CD4-positive, alpha-beta T cell treated with Interleukin-15 for 1 hour (primary cell): ENCODE results near the gene BTBD9.

Experiments
- DNase-seq: peaks from one replicate; pipeline ENCODE4 v3.0.0-alpha.2; 2020

BTBD9 gene

DNA sequence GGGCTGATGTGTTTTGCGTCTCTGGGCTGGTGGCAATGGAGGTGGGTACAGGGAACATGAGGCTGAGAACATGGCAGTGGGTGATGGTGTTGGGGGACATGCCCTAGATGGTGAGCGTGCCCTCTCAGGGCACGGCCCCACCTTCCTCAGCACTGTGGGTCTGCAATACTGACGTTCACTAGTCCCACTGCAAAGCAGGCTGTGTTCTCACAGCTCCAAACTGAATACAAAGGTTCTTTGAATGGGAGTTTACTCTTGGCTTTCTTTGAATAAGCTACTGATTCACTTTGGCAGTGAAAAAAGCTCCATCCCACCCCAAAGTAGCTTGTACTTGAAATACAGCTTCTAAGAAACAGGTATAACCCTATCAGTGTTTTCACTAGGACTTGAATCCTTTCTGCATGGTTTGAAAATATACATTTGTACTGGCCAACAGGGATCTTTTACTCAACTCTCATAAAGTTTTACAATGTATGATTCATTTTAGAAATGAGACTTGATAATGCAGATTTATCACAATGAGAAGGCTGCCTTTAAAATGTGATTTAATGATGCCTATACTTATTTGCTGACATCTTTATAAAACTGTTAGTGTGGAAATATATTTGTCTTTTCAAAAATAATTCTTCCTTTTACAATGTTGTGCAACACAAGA, 419.5 kb downstream of the BTBD9 start:
- no peak for DNase-seq

DNA sequence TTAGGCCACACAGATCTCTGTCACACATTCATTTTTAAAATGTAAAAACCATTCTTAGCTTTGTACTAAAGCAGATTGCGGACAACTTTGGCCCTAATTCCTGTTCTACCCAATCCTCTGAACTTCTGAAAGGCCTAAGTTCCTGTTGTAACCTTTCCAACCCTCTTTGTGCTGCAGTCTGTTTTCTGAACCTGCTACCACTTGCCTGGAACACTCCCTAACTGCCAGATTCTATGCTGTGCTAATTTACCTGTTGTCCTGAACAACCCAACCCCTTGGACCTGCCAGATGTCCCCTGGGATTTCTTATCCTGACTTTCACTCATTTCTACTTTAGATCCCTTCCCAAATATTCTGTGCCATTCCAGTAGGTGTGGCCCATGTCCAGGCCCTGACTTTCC, 421.5 kb downstream of the BTBD9 start:
- DNase-seq, result no peak

GRCh38 chr6:38216451-38216850, 423.3 kb downstream of the BTBD9 start:
- DNase-seq, result no peak

DNA sequence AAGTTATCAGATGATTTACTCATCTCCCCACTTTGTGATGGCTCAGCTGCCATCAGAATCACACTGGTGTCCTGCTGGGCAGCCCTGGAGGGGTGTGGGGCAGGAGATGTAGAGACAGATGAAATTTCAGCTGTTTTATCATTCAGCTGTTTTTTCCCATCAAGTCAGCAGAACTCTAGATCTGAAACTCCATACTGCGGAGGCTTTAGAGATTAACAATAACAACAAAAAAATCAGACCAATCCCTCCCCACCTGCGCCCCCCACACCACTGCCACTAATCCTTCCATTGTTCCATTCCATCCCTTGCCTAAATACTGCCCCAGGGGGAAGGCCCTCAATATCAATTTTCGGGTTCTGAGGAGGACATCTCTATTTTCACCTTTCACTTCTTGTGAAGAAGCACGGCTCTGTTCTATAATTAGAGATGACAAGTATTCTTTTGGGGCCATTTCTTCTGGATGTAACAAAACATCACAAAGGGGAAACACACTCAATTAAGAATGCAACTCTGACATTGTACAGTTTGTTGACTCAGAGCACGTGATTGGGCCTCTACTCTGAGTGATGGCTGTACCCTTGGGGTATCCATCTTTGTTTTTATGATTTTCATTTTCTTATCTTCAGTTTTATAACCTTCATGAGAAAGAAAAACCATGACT, 423.9 kb downstream of the BTBD9 start:
- no peak for DNase-seq

DNA sequence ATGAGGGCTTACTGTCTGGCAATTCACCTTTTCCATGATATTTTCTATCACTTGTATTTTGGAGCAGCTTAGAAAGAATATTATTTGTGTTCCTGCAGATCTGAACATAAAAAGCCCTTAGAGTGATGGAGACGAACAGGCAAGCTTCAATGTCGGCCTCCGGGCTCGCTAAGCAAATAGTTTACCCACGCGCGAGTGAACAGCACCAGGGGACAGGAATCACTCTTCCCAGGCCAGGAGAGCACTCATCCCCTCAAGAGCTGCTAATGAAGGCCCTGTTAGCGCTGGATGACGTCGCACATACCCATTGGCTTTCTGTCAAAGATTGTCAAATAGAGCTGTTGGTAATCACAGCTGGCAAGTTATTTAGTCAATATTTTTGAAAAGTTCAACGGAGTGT, 424.5 kb downstream of the BTBD9 start:
- no peak for DNase-seq

- no peak for DNase-seq
Measured at GRCh38 chr6:38214159-38214558, 425.6 kb downstream of the BTBD9 start.

DNA sequence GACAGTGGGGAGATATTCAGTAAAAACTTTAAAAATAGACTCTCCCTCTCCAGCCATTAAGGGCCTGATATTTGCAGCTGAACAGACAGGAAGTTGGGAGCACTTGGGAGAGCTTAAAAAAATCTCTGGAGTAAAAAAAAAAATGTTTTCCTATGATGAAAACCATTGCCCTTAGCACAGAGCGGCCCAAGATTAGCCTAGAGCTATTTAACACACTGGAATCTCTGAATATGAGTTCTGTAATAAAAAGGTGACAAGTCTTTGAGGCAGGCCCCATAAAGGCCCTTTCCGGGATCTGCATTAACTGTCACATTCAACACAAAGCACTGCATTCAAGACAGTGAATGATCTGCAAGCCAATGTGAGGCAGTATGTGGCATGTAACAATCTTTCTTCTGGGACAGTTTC, 426.5 kb downstream of the BTBD9 start:
- no peak for DNase-seq

GRCh38 chr6:38212579-38212978, 427.1 kb downstream of the BTBD9 start:
- no peak for DNase-seq

DNA sequence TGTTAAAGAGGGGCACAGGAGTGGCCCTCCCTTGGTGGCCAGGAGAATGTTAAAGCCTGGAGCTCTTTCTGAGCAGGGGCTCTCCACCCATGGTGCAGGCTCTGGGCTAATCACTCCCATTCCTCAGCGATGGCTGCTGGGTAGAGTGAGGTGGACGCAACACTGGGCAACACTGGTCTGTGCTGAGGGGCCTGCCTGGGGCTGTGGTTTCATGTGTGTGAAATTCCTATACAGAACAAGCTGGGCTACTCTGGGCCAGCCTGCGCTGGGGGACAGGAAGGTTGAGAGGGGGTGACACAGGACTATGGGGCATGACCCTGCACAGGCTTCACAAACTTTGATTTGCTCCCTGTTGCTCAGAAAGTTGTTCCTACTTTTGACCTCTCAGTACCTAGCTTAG, 427.6 kb downstream of the BTBD9 start:
- DNase-seq, result no peak

GRCh38 chr6:38209371-38210260, 430.1 kb downstream of the BTBD9 start:
- no peak for DNase-seq

- no peak for DNase-seq
Measured at GRCh38 chr6:38208028-38208427, 431.7 kb downstream of the BTBD9 start.

- DNase-seq, result no peak
Measured at GRCh38 chr6:38207375-38207774, 432.4 kb downstream of the BTBD9 start.

DNA sequence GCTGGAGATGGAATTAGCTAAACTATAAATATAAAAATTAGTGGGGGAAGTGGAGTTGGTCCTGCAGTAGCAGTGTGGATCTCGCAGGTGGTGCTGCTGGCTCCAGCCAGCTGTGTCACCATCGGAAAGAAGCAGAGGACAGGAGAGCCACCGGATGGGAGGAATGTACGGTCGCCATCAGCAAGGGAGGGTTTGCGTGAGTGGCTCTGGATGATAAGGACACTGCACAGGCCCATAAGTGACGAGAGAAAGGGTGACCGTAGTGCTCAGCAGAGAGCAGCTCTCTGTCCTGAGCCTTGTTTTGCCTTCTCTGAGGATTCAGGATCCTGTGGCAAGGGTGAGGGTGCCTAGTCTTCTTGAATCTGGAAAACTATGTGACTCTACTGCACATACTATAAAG, 441.5 kb downstream of the BTBD9 start:
- no peak for DNase-seq

DNA sequence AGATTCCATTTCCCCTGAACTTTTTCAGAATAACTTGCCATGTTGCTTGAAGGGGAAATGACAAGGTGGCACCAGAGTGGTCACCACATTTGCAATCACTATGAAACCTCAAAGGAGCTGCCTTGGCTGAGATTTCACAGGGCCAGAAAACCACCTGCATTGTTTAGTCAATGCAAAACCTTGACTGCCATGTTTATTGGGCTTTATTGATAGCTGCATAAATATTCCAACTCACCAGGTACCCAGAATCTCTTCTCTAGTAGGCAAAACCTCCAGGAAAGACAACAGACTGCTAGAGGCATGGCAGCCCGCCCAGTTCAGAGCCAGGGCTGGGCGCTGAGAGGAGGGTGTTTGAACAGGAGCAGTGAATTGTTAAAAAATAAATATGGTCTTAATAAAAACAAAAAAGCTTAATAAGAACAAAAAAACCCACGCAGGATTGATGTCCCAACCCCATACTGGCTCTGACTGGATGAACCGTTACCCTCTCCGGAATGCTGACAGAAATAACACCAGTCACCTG, 444.6 kb downstream of the BTBD9 start:
- DNase-seq, result no peak

GRCh38 chr6:38194589-38194988, 445.1 kb downstream of the BTBD9 start:
- DNase-seq, result no peak

DNA sequence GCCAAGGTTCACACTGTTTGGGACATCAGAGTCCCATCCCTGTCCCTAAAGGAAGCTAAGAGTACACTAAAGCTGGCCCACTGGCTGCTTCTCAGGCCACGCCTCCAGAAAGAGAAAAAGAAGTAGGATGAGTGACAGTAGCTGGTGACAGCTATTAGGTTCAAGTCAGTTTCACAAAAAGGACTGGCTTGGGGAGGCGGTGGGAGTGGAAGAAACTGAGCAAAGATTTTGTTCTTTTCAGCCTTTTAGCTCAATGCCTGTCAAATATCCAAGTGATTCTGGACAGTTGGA, 445.5 kb downstream of the BTBD9 start:
- no peak for DNase-seq

DNA sequence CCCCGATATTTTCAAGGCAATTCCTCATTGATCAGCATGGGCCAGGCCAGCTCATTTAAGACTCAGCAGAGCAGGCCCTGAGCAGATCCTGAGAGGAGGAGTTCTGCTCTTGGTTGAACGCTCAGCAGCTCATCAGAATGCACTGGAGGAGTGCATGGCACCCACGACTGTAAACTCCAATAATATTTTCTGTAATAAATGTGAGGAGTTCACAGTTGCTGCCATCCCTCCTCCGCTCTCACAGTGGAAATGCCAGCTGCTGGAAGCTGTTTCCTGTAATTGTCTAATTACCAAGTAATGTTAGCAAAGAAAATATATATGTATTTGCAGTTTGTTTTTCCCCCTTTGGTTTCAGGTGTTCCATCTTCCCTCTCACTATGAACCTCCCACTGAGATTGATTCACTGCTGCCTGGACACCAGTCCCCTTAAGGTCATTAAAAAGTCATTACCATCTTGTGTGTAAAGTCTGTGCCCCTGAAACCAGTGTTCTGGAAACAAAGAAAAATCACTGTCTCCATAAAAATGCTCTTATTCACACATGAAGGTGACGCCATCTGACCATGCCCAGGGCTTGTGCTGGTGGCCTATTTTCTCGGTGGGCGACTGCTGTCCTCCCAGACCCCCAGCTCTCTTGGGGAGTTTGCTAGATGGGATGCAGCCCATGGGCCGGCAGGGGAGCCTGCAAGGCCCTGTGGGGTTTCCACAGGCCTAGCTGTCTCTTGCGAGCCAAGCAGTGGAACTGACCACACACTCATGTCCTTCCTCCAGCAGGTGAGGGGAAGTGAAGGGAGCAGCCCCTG, 446.0 kb downstream of the BTBD9 start:
- no peak for DNase-seq

DNA sequence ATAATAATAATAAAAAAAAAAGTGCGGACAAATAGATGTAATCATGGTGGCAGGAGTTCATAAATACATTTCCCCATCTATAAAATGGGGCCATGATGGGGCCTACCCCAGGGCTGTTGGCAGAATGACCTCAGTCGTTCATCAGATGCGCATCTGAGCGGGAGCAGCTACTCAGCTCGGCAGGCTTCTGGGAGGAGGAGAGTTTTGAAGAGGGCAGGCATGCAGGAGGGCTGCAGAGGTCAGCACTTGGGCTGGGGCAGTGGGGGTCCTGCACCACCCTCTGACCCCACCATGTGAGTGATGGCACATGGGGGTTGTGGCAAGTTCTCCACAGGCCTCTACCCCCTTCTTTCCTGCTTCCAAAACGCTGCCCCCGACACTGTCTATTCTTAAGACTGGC, 446.7 kb downstream of the BTBD9 start:
- DNase-seq, result no peak

DNA sequence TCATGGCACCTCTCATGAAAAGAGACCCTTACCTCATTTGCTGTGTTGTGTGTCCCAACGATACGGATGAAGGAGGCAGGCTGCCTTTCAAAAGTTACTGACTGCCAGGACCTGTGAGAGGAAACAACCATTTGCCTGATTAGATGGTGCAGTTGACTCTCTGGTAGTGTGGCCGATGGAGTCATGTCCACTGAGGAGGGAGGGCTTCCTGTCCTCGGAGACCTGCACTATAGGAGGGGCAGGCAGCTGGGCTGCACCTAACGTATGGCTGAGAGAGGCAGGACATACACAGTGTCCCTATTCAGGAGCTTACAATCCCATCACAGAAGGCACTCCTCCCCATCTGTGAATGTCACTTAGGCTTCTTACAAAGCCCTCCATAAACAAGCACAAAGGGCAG, 447.2 kb downstream of the BTBD9 start:
- DNase-seq, result no peak

- no peak for DNase-seq
Measured at GRCh38 chr6:38192011-38192410, 447.7 kb downstream of the BTBD9 start.

DNA sequence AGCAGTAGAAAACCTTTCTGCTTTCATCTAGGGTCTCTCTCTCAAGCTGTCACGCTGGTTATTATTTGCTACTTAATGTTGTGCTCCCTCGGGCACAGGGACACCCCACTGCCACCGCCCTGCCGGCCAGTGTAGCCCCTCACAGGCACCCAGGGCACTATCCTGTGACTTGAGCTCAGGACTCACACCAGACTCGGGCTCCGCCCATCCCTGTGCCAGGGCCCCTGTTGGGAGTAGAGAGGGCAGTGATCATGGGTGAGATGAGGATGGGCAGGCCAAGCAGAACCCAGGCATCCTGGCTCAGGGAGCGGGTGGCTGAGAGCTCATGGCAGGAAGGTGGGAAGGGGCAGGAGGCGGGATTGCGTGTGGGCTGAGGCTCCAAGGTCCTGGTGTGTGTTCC, 448.3 kb downstream of the BTBD9 start:
- no peak for DNase-seq

DNA sequence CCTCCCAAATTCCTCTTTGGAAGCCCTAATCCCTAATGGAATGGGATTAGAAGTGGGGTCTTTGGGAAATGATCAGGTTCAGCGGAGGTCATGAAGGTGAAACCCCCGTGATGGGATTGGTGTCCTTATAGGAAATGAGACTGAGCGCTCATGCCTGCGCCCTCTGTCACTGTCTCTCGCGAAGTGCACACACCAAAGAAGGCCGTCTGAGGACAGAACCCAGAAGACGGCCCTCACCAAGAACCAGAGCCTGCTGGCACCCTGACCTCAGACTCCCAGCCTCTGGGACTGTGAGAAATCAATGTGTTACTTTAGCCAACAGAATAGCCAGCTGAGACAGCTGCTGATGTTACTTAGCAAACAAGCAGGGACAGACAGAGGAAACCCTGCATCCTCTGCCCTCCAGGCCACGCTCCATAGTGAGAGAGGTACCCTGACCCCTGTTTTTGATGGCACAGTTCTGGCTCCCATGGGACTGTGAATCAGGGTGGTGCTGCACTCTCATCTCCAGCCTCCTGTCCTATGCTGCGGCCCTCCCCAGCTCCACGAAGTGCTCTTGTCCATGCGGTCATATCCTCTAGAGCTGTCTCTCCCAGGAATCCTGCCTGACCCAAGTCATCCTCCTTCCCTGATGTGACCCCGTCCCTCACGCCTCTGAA, 450.9 kb downstream of the BTBD9 start:
- DNase-seq, result no peak
